HCT116 (cell line): ENCODE data around the gene WDR31.

ENCODE experiments used
- CTCF ChIP-seq, 3 experiments: fragments of 200-600 bp in 1 of 3; sonication (generic) in 1 of 3; IDR thresholded peaks in 2 of 3; conservative IDR thresholded peaks in 1 of 3; 2 replicates each; pipeline ENCODE4 v1.5.1; 2012 to 2017; ENCODE audit warnings: low read depth in 2 of 3, low read length in 2 of 3, antibody characterized with exemption in 1 of 3, borderline replicate concordance in 1 of 3, control low read depth in 1 of 3, mild to moderate bottlenecking in 1 of 3, mixed read lengths in 1 of 3, mixed run types in 1 of 3, moderate library complexity in 1 of 3; ENCODE audit not compliant: insufficient read depth in 1 of 3
- EZH2phosphoT487 ChIP-seq: fragments of 200-600 bp; IDR thresholded peaks from 2 replicates; pipeline ENCODE4 v1.6.1; 2018; ENCODE audit warnings: antibody characterized with exemption, borderline replicate concordance
- POLR2AphosphoS5 ChIP-seq: IDR thresholded peaks from 2 replicates; pipeline ENCODE4 v1.6.1; 2011; ENCODE audit warnings: mild to moderate bottlenecking, low read depth, low read length, moderate library complexity
- SIN3A ChIP-seq: IDR thresholded peaks from 2 replicates; pipeline ENCODE4 v1.6.1; 2012; ENCODE audit warnings: low read depth
- ZNF274 ChIP-seq: fragments of 200-500 bp; sonication (Bioruptor generic); IDR thresholded peaks from 2 replicates; pipeline ENCODE4 v1.6.1; 2014; ENCODE audit warnings: mild to moderate bottlenecking, low read depth, low read length, inconsistent platforms

- TF ChIP-seq EZH2phosphoT487 (no peak), POLR2AphosphoS5 (no peak), CTCF (IDR thresholded peaks at IDR 0.05 in 2 of 3, conservative IDR thresholded peaks at IDR 0.05 in 1 of 3; ENCODE audit: borderline replicate concordance in 1 of 3, insufficient read depth in 1 of 3, low read depth in 2 of 3, low read length in 2 of 3) (no peak), ZNF274 (no peak), SIN3A (no peak)
Observed at GRCh38 chr9:113320051-113320450, 20.0 kb downstream of the WDR31 start.
